ENCODE results near the gene TMEM178A.

TMEM178A gene

GRCh38 chr2:39629646-39630045, 36.1 kb upstream of the TMEM178A start:
- H3K9ac ChIP-seq (ENCODE audit: low read length in 5 of 5), result no peak overlapping the region

GRCh38 chr2:39631256-39631655, 34.5 kb upstream of the TMEM178A start:
- H3K4me1 ChIP-seq (ENCODE audit: control insufficient read depth in 5 of 5, insufficient read depth in 5 of 5, low read length in 5 of 5), result peaks cover 0 to 18% (median 5%) of the 10 kb centered on the region in 5 donors
- H3K9me3 ChIP-seq (ENCODE audit: control insufficient read depth in 5 of 5, low read length in 5 of 5), result no peaks in the 10 kb centered on the region
- H3K9ac ChIP-seq (ENCODE audit: low read length in 5 of 5), result no peak overlapping the region
- H3K27ac ChIP-seq (ENCODE audit: low read depth, low read length), result no peak overlapping the region
- no peak overlapping the region for H3K4me3 ChIP-seq (ENCODE audit: low read depth in 1 of 5, low read length in 5 of 5)
- no peaks in the 10 kb centered on the region for H3K27me3 ChIP-seq (ENCODE audit: control insufficient read depth in 5 of 5, insufficient read depth in 4 of 5, low read length in 5 of 5)
- H3K36me3 ChIP-seq (ENCODE audit: control insufficient read depth in 5 of 5, insufficient read depth in 5 of 5, low read length in 5 of 5), result no peaks in the 10 kb centered on the region

More at GRCh38 chr2:39629646-39630045, 36.1 kb upstream of the TMEM178A start:
- H3K27ac ChIP-seq (ENCODE audit: low read depth, low read length), result no peak overlapping the region
- H3K9me3 ChIP-seq (ENCODE audit: control insufficient read depth in 5 of 5, low read length in 5 of 5), result no peaks in the 10 kb centered on the region
- peaks cover 0 to 14% (median 5%) of the 10 kb centered on the region in 5 donors for H3K4me1 ChIP-seq (ENCODE audit: control insufficient read depth in 5 of 5, insufficient read depth in 5 of 5, low read length in 5 of 5)
- no peaks in the 10 kb centered on the region for H3K36me3 ChIP-seq (ENCODE audit: control insufficient read depth in 5 of 5, insufficient read depth in 5 of 5, low read length in 5 of 5)
- no peaks in the 10 kb centered on the region for H3K27me3 ChIP-seq (ENCODE audit: control insufficient read depth in 5 of 5, insufficient read depth in 4 of 5, low read length in 5 of 5)
- H3K4me3 ChIP-seq (ENCODE audit: low read depth in 1 of 5, low read length in 5 of 5), result no peak overlapping the region

GRCh38 chr2:39631718-39632117, 34.0 kb upstream of the TMEM178A start:
- H3K9ac ChIP-seq (ENCODE audit: low read length in 5 of 5), result no peak overlapping the region
- no peaks in the 10 kb centered on the region for H3K36me3 ChIP-seq (ENCODE audit: control insufficient read depth in 5 of 5, insufficient read depth in 5 of 5, low read length in 5 of 5)
- no peaks in the 10 kb centered on the region for H3K9me3 ChIP-seq (ENCODE audit: control insufficient read depth in 5 of 5, low read length in 5 of 5)
- no peak overlapping the region for H3K27ac ChIP-seq (ENCODE audit: low read depth, low read length)
- H3K27me3 ChIP-seq (ENCODE audit: control insufficient read depth in 5 of 5, insufficient read depth in 4 of 5, low read length in 5 of 5), result no peaks in the 10 kb centered on the region
- peaks cover 0 to 18% (median 5%) of the 10 kb centered on the region in 5 donors for H3K4me1 ChIP-seq (ENCODE audit: control insufficient read depth in 5 of 5, insufficient read depth in 5 of 5, low read length in 5 of 5)
- H3K4me3 ChIP-seq (ENCODE audit: low read depth in 1 of 5, low read length in 5 of 5), result no peak overlapping the region

GRCh38 chr2:39632876-39633275, 32.8 kb upstream of the TMEM178A start:
- Histone ChIP-seq H3K9me3 (ENCODE audit: control insufficient read depth in 5 of 5, low read length in 5 of 5) (no peaks in the 10 kb centered on the region), H3K27me3 (ENCODE audit: control insufficient read depth in 5 of 5, insufficient read depth in 4 of 5, low read length in 5 of 5) (no peaks in the 10 kb centered on the region), H3K27ac (ENCODE audit: low read depth, low read length) (no peak overlapping the region), H3K9ac (ENCODE audit: low read length in 5 of 5) (no peak overlapping the region), H3K36me3 (ENCODE audit: control insufficient read depth in 5 of 5, insufficient read depth in 5 of 5, low read length in 5 of 5) (no peaks in the 10 kb centered on the region), H3K4me1 (ENCODE audit: control insufficient read depth in 5 of 5, insufficient read depth in 5 of 5, low read length in 5 of 5) (peaks cover 0 to 18% (median 5%) of the 10 kb centered on the region in 5 donors), H3K4me3 (ENCODE audit: low read depth in 1 of 5, low read length in 5 of 5) (no peak overlapping the region)

GRCh38 chr2:39636306-39636705, 29.4 kb upstream of the TMEM178A start:
- Histone ChIP-seq H3K4me1 (ENCODE audit: control insufficient read depth in 5 of 5, insufficient read depth in 5 of 5, low read length in 5 of 5) (peaks cover 0 to 22% (median 5%) of the 10 kb centered on the region in 5 donors), H3K36me3 (ENCODE audit: control insufficient read depth in 5 of 5, insufficient read depth in 5 of 5, low read length in 5 of 5) (no peaks in the 10 kb centered on the region), H3K9me3 (ENCODE audit: control insufficient read depth in 5 of 5, low read length in 5 of 5) (no peaks in the 10 kb centered on the region), H3K27me3 (ENCODE audit: control insufficient read depth in 5 of 5, insufficient read depth in 4 of 5, low read length in 5 of 5) (no peaks in the 10 kb centered on the region), H3K27ac (ENCODE audit: low read depth, low read length) (no peak overlapping the region), H3K4me3 (ENCODE audit: low read depth in 1 of 5, low read length in 5 of 5) (no peak overlapping the region), H3K9ac (ENCODE audit: low read length in 5 of 5) (no peak overlapping the region)

- Histone ChIP-seq H3K27me3 (ENCODE audit: control insufficient read depth in 5 of 5, insufficient read depth in 4 of 5, low read length in 5 of 5) (no peaks in the 10 kb centered on the region), H3K4me1 (ENCODE audit: control insufficient read depth in 5 of 5, insufficient read depth in 5 of 5, low read length in 5 of 5) (peaks cover 2 to 13% (median 7%) of the 10 kb centered on the region in 5 donors), H3K9ac (ENCODE audit: low read length in 5 of 5) (no peak overlapping the region), H3K36me3 (ENCODE audit: control insufficient read depth in 5 of 5, insufficient read depth in 5 of 5, low read length in 5 of 5) (no peaks in the 10 kb centered on the region), H3K4me3 (ENCODE audit: low read depth in 1 of 5, low read length in 5 of 5) (no peak overlapping the region), H3K9me3 (ENCODE audit: control insufficient read depth in 5 of 5, low read length in 5 of 5) (no peaks in the 10 kb centered on the region), H3K27ac (ENCODE audit: low read depth, low read length) (no peak overlapping the region)
Measured at GRCh38 chr2:39638581-39638980, 27.1 kb upstream of the TMEM178A start.

GRCh38 chr2:39640107-39640506, 25.6 kb upstream of the TMEM178A start:
- Histone ChIP-seq H3K9me3 (ENCODE audit: control insufficient read depth in 5 of 5, low read length in 5 of 5) (no peaks in the 10 kb centered on the region), H3K36me3 (ENCODE audit: control insufficient read depth in 5 of 5, insufficient read depth in 5 of 5, low read length in 5 of 5) (no peaks in the 10 kb centered on the region), H3K4me3 (ENCODE audit: low read depth in 1 of 5, low read length in 5 of 5) (no peak overlapping the region), H3K27me3 (ENCODE audit: control insufficient read depth in 5 of 5, insufficient read depth in 4 of 5, low read length in 5 of 5) (no peaks in the 10 kb centered on the region), H3K9ac (ENCODE audit: low read length in 5 of 5) (no peak overlapping the region), H3K27ac (ENCODE audit: low read depth, low read length) (no peak overlapping the region), H3K4me1 (ENCODE audit: control insufficient read depth in 5 of 5, insufficient read depth in 5 of 5, low read length in 5 of 5) (peaks cover 2 to 13% (median 7%) of the 10 kb centered on the region in 5 donors)

- H3K4me3 ChIP-seq (ENCODE audit: low read depth in 1 of 5, low read length in 5 of 5), result no peak overlapping the region
- H3K27me3 ChIP-seq (ENCODE audit: control insufficient read depth in 5 of 5, insufficient read depth in 4 of 5, low read length in 5 of 5), result no peaks in the 10 kb centered on the region
- H3K36me3 ChIP-seq (ENCODE audit: control insufficient read depth in 5 of 5, insufficient read depth in 5 of 5, low read length in 5 of 5), result no peaks in the 10 kb centered on the region
- no peak overlapping the region for H3K9ac ChIP-seq (ENCODE audit: low read length in 5 of 5)
- H3K9me3 ChIP-seq (ENCODE audit: control insufficient read depth in 5 of 5, low read length in 5 of 5), result no peaks in the 10 kb centered on the region
- H3K27ac ChIP-seq (ENCODE audit: low read depth, low read length), result no peak overlapping the region
- H3K4me1 ChIP-seq (ENCODE audit: control insufficient read depth in 5 of 5, insufficient read depth in 5 of 5, low read length in 5 of 5), result peaks cover 2 to 13% (median 7%) of the 10 kb centered on the region in 5 donors
Measured at GRCh38 chr2:39640681-39641080, 25.0 kb upstream of the TMEM178A start.

GRCh38 chr2:39641635-39642034, 24.1 kb upstream of the TMEM178A start:
- Histone ChIP-seq H3K9ac (ENCODE audit: low read length in 5 of 5) (no peak overlapping the region), H3K27me3 (ENCODE audit: control insufficient read depth in 5 of 5, insufficient read depth in 4 of 5, low read length in 5 of 5) (no peaks in the 10 kb centered on the region), H3K4me3 (ENCODE audit: low read depth in 1 of 5, low read length in 5 of 5) (no peak overlapping the region), H3K36me3 (ENCODE audit: control insufficient read depth in 5 of 5, insufficient read depth in 5 of 5, low read length in 5 of 5) (no peaks in the 10 kb centered on the region), H3K9me3 (ENCODE audit: control insufficient read depth in 5 of 5, low read length in 5 of 5) (no peaks in the 10 kb centered on the region), H3K27ac (ENCODE audit: low read depth, low read length) (no peak overlapping the region), H3K4me1 (ENCODE audit: control insufficient read depth in 5 of 5, insufficient read depth in 5 of 5, low read length in 5 of 5) (peaks cover 2 to 9% (median 4%) of the 10 kb centered on the region in 5 donors)

- no peaks in the 10 kb centered on the region for H3K36me3 ChIP-seq (ENCODE audit: control insufficient read depth in 5 of 5, insufficient read depth in 5 of 5, low read length in 5 of 5)
- H3K4me3 ChIP-seq (ENCODE audit: low read depth in 1 of 5, low read length in 5 of 5), result no peak overlapping the region
- no peak overlapping the region for H3K9ac ChIP-seq (ENCODE audit: low read length in 5 of 5)
- H3K4me1 ChIP-seq (ENCODE audit: control insufficient read depth in 5 of 5, insufficient read depth in 5 of 5, low read length in 5 of 5), result peaks cover 2 to 9% (median 4%) of the 10 kb centered on the region in 5 donors
- H3K27me3 ChIP-seq (ENCODE audit: control insufficient read depth in 5 of 5, insufficient read depth in 4 of 5, low read length in 5 of 5), result no peaks in the 10 kb centered on the region
- H3K9me3 ChIP-seq (ENCODE audit: control insufficient read depth in 5 of 5, low read length in 5 of 5), result no peaks in the 10 kb centered on the region
- H3K27ac ChIP-seq (ENCODE audit: low read depth, low read length), result no peak overlapping the region
Measured at GRCh38 chr2:39642051-39642718, 23.5 kb upstream of the TMEM178A start.
